Cerebellar cortex (tissue), 1 donor: Measurements from ENCODE around the gene RASA2.
A peak's percentile ranks its signal among the peaks of the same experiment; 100 is the strongest.

Source experiments
- DNase-seq: peaks from one replicate; pipeline ENCODE4 v3.0.0-alpha.2; 2015; ENCODE audit warnings: low spot score

RASA2 gene

GRCh38 chr3:141538568-141539240 lies 51.9 kb downstream of the RASA2 start:
- DNase-seq: no peak

GRCh38 chr3:141539431-141540187 lies 52.8 kb downstream of the RASA2 start:
- DNase-seq: no peak

GRCh38 chr3:141540531-141540930 lies 53.7 kb downstream of the RASA2 start:
- DNase-seq: no peak

- no peak for DNase-seq
Observed at GRCh38 chr3:141542202-141542969, 55.6 kb downstream of the RASA2 start.

GRCh38 chr3:141542989-141543388 lies 56.2 kb downstream of the RASA2 start:
- DNase-seq: no peak

- DNase-seq: no peak
Observed at GRCh38 chr3:141544697-141545096, 57.9 kb downstream of the RASA2 start.

GRCh38 chr3:141546081-141546480 lies 59.3 kb downstream of the RASA2 start:
- no peak for DNase-seq

- no peak for DNase-seq
Observed at GRCh38 chr3:141546586-141546985, 59.8 kb downstream of the RASA2 start.

- no peak for DNase-seq
Observed at GRCh38 chr3:141547791-141548190, 61.0 kb downstream of the RASA2 start.

GRCh38 chr3:141550926-141551665 lies 64.3 kb downstream of the RASA2 start:
- no peak for DNase-seq

- DNase-seq: no peak
Observed at GRCh38 chr3:141552440-141552991, 65.7 kb downstream of the RASA2 start.

GRCh38 chr3:141553055-141553454 lies 66.2 kb downstream of the RASA2 start:
- DNase-seq: no peak

- DNase-seq: no peak
Observed at GRCh38 chr3:141556034-141556433, 69.2 kb downstream of the RASA2 start.

- no peak for DNase-seq
Observed at GRCh38 chr3:141557961-141558706, 71.3 kb downstream of the RASA2 start.

- peak; percentile 70 for DNase-seq
Observed at GRCh38 chr3:141561426-141562034, 74.7 kb downstream of the RASA2 start.

GRCh38 chr3:141564241-141564640 lies 77.4 kb downstream of the RASA2 start:
- DNase-seq: no peak

GRCh38 chr3:141570068-141570467 lies 83.2 kb downstream of the RASA2 start:
- DNase-seq: no peak

GRCh38 chr3:141575879-141576743 lies 89.3 kb downstream of the RASA2 start:
- peak; percentile 28 for DNase-seq

- no peak for DNase-seq
Observed at GRCh38 chr3:141576744-141577052, 89.9 kb downstream of the RASA2 start.
